WERI-Rb-1 (cell line): ENCODE measurements around the gene PKNOX2.

Experiments used
- DNase-seq: peaks from one replicate; pipeline ENCODE4 v3.0.0-alpha.2; 2020
- H3K27ac ChIP-seq: fragments of 250-450 bp; sonication (Bioruptor Pico); 2 replicates; pipeline ENCODE4 v1.5.1; 2020; ENCODE audit warnings: mild to moderate bottlenecking, moderate library complexity
- H3K27me3 ChIP-seq: fragments of 250-450 bp; sonication (Bioruptor Pico); 2 replicates; pipeline ENCODE4 v1.5.1; 2021; ENCODE audit warnings: mild to moderate bottlenecking, low read depth, moderate library complexity; ENCODE audit not compliant: insufficient read depth, severe bottlenecking
- H3K36me3 ChIP-seq: fragments of 250-450 bp; sonication (Bioruptor Pico); 2 replicates; pipeline ENCODE4 v1.5.1; 2020; ENCODE audit warnings: mild to moderate bottlenecking, moderate library complexity
- H3K4me3 ChIP-seq: 2 replicates; pipeline ENCODE4 v1.5.1; 2011; ENCODE audit warnings: low read depth, mild to moderate bottlenecking, control low read depth, low read length
- H3K9me3 ChIP-seq: fragments of 250-450 bp; sonication (Bioruptor Pico); 2 replicates; pipeline ENCODE4 v1.5.1; 2021; ENCODE audit warnings: mild to moderate bottlenecking, moderate library complexity; ENCODE audit not compliant: severe bottlenecking
- CTCF ChIP-seq: IDR thresholded peaks from 2 replicates; pipeline ENCODE4 v1.5.1; 2011; ENCODE audit warnings: low read depth, mild to moderate bottlenecking, control low read depth, inconsistent platforms, low read length

Gene PKNOX2

DNA sequence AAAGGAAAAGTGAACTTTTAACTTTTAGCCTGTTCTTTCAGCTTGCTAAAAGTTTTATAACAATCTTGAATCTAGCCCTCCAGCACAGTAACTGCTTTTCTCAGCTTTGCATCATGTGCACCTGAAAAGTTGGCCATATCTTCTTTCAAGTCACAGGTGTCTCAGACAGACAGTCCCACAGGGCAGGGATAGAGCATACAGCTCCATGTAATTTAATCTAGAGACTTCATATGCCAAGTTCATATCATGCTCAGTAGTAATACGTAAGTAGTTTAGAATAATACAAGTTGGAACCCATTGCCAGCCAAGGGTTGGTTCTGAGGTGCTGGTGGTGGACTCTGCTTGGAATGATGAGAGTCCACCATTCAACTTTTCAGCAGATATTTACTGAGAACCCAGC, 68.6 kb downstream of the PKNOX2 start:
- TF ChIP-seq CTCF: no peak
- DNase-seq: no peak

DNA sequence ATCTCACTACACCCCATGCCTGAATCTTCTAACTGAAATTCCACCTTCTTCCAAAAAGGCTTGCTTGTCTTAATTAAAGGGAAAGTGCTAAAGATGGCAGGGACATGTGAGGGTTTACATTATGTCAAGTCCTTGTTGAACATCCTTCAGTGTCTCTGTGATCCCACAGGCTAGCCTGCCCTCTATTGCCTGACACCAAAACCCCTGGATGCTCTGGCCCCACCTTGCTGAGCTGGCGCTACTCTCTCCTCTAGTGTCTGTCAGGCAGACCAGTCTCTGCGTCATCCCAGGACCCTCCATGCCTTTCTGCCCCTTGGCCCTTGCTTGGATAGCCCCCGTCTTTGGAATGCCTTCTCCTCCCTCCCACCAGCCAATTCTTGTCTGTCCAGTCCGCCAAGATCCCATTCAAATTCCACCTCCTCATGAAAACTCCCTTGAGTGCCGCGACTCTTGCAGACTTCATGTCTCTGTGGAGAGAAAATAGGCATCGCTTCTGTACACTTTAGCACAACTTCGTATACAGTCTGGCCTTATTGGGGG, 69.3 kb downstream of the PKNOX2 start:
- H3K36me3 ChIP-seq: no peaks in the 10 kb centered on the region
- TF ChIP-seq CTCF: no peak
- H3K27me3 ChIP-seq: no peaks in the 10 kb centered on the region
- DNase-seq: no peak
- no peak overlapping the region for H3K27ac ChIP-seq
- no peaks in the 10 kb centered on the region for H3K9me3 ChIP-seq
- no peak overlapping the region for H3K4me3 ChIP-seq

More for the DNA sequence above, 68.6 kb downstream of the PKNOX2 start:
- Histone ChIP-seq H3K27me3 (no peaks in the 10 kb centered on the region), H3K27ac (no peak overlapping the region), H3K4me3 (no peak overlapping the region), H3K9me3 (no peaks in the 10 kb centered on the region), H3K36me3 (no peaks in the 10 kb centered on the region)

DNA sequence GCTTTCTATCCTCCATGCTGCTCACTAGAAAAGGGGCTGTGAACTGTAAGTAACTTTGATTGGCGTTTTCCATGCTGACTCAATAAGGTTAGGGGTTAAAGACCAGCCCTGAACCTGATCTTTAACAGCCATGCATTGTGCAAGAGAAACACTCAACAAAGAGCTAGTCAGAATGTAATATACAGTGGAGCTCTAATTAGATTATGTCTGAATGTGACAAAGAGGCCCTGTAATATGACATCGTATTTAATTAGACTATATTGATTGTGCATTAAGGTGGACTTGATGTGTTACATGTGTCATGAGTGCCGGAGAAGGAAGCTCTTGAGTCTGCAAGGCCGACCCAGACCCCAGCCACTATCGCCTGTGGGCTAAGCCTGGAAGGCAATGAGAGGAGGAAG, 70.5 kb downstream of the PKNOX2 start:
- H3K4me3 ChIP-seq: no peak overlapping the region
- H3K36me3 ChIP-seq: no peaks in the 10 kb centered on the region
- no peak for TF ChIP-seq CTCF
- no peaks in the 10 kb centered on the region for H3K27me3 ChIP-seq
- DNase-seq: no peak
- no peaks in the 10 kb centered on the region for H3K9me3 ChIP-seq
- H3K27ac ChIP-seq: no peak overlapping the region

DNA sequence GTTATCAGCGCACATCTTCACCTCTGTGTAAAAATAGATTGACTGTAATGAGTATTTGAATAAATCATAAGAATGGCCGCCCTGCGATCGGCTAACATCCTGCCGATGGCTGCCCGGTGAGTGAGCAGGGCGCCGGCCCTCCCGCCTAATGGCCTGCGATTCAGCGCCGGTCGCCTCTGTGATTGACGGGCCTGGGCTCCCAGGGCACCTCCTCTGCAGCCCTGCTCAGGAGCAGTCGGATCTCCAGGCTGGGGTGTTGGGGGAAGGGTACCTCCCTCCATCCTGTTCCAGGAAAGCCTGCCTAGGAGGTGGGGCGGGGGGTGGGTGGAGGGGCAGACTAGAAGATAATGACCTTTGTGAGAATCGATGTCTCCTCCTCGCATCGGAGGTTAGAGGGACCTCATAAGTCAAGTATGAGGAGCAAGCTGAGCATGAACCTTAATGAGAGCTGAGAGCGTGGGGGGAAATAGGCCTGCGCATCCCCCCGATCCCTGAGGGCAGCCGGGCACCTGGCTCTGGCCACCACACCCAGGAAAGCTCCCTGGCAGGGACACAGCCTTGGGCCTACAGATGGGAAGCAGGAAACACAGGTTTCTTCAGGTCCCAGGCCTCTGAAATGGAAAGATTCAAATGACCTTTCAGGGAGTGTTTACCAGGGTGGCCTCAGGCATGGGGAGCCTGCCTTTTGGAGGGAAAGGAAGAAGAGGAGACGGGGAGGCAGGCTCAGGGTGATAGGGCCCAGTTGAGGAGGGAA, 71.7 kb downstream of the PKNOX2 start:
- Histone ChIP-seq H3K36me3 (no peaks in the 10 kb centered on the region), H3K27ac (no peak overlapping the region), H3K4me3 (no peak overlapping the region), H3K27me3 (no peaks in the 10 kb centered on the region), H3K9me3 (no peaks in the 10 kb centered on the region)
- TF ChIP-seq CTCF: no peak
- no peak for DNase-seq

- Histone ChIP-seq H3K36me3 (no peaks in the 10 kb centered on the region), H3K9me3 (no peaks in the 10 kb centered on the region), H3K27ac (no peak overlapping the region), H3K27me3 (no peaks in the 10 kb centered on the region), H3K4me3 (no peak overlapping the region)
- TF ChIP-seq CTCF: no peak
- no peak for DNase-seq
These were observed 75.3 kb downstream of the PKNOX2 start for GRCh38 chr11:125239585-125240560.
